Duodenal mucosa (tissue), 2 donors: ENCODE measurements around the gene PLEKHA6.
"Not testable (repeated sequence)": the region's sequence is repeated elsewhere in the genome, so short reads cannot be mapped to it uniquely, and the experiment has no call there.

Source experiments
- H3K27ac ChIP-seq: one replicate; pipeline ENCODE4 v1.7.0; 2013; ENCODE audit warnings: low read depth, low read length
- H3K27me3 ChIP-seq, 2 donors: one replicate each; pipeline ENCODE4 v1.7.0; 2013; ENCODE audit warnings: low read length in 2 of 2, control low read depth in 1 of 2; ENCODE audit not compliant: insufficient read depth in 2 of 2, control insufficient read depth in 1 of 2
- H3K36me3 ChIP-seq, 2 donors: one replicate each; pipeline ENCODE4 v1.7.0; 2013; ENCODE audit warnings: low read length in 2 of 2, control low read depth in 1 of 2; ENCODE audit not compliant: insufficient read depth in 2 of 2, control insufficient read depth in 1 of 2
- H3K4me1 ChIP-seq, 2 donors: one replicate each; pipeline ENCODE4 v1.7.0; 2013; ENCODE audit warnings: low read length in 2 of 2, control low read depth in 1 of 2; ENCODE audit not compliant: insufficient read depth in 2 of 2, control insufficient read depth in 1 of 2
- H3K4me3 ChIP-seq, 2 donors: one replicate each; pipeline ENCODE4 v1.7.0; 2013; ENCODE audit warnings: low read length in 2 of 2, low read depth in 1 of 2
- H3K9ac ChIP-seq, 2 donors: one replicate each; pipeline ENCODE4 v1.7.0; 2013; ENCODE audit warnings: low read length in 2 of 2, low read depth in 1 of 2
- H3K9me3 ChIP-seq, 2 donors: one replicate each; pipeline ENCODE4 v1.7.0; 2013; ENCODE audit warnings: low read length in 2 of 2, control low read depth in 1 of 2; ENCODE audit not compliant: control insufficient read depth in 1 of 2

The PLEKHA6 gene

DNA sequence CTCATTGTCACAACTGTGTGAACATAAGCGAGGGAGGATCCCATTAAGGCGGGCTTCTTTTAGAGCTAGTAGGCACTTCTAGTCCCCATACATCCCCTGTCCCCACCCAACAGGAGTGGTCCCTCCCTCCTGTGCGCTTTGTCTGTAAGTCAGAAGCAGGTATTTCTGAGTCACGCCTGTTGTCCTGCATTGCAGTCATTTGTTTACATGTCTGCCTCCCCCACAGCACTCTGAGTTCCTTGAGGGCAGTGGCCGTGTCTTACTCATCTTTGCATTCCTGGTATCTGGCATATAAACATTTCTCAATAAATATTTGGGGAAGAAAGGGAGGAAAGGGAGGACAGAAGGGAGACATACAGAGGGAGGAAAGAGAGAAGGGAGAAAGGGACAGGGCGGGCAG lies 40.3 kb downstream of the PLEKHA6 start:
- Histone ChIP-seq H3K4me1 (peaks cover 18 to 37% of the 10 kb centered on the region in 2 donors), H3K4me3 (no peak overlapping the region), H3K27me3 (no peaks in the 10 kb centered on the region), H3K27ac (peak overlapping the region; percentile 33), H3K36me3 (peaks cover 0 to 14% of the 10 kb centered on the region in 2 donors), H3K9ac (no peak overlapping the region), H3K9me3 (no peaks in the 10 kb centered on the region)

DNA sequence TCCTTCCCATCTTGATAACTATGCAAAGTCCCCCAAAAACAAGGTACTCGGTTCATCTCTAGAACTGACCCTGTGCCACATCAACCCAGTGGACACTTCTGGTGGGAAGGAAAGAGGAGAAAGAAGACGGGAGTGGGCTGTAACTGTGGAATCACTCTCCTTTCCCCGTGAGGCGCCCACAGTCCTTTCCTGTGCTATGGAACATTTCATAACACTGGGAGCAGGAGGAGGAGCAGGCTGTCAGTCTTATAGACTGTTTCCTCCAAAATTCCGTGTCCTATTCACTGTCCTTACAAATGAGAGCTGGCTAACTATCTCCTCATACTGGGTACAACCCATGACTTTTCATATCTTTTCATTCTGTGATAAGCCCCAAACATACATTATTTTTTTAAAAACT lies 40.7 kb downstream of the PLEKHA6 start:
- Histone ChIP-seq H3K36me3 (peaks cover 0 to 14% of the 10 kb centered on the region in 2 donors), H3K27me3 (no peaks in the 10 kb centered on the region), H3K9me3 (no peaks in the 10 kb centered on the region), H3K27ac (peak overlapping the region; percentile 26), H3K4me3 (no peak overlapping the region), H3K9ac (no peak overlapping the region), H3K4me1 (peaks cover 22 to 37% of the 10 kb centered on the region in 2 donors)

DNA sequence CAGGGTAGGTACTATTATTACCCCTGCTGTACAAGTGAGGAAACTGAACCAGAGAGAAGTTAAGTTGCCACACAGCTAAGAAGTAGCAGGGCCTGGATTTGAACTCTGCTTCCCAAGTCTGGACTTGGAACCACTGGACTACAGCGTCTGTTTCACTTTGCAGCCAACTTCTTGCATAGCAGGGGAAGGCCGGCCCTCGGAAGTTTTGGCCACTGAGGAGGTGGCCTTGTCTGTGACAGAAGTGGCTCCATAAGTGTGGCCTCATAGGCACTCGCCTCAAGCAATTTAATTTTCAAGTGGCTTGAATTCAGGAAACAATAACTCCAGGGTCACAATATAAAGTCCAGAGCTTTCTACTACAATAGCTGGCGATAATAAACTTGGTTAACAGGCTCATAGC lies 41.4 kb downstream of the PLEKHA6 start:
- Histone ChIP-seq H3K27ac (no peak overlapping the region), H3K9ac (no peak overlapping the region), H3K27me3 (no peaks in the 10 kb centered on the region), H3K4me3 (no peak overlapping the region), H3K36me3 (peaks cover 0 to 14% of the 10 kb centered on the region in 2 donors), H3K9me3 (no peaks in the 10 kb centered on the region), H3K4me1 (peaks cover 24 to 39% of the 10 kb centered on the region in 2 donors)

DNA sequence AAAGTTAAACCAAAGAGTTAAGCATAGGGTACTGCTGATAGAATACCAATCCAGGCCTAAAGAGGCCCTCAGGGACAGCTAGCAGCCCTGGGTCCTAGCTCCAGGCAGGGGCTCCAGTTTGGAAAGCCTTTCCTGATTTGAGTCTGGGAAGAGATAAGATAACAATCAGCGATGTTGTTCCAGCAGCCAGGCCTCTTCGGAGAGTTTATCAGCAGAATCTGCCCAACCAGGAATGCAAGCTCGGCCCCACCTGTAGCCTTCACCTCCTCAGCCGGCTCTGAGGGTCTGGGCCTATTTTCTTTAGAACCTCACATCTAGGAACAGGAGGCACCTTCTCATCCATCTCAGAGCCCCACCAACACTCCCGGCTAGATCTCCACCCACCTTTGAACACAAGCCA lies 42.6 kb downstream of the PLEKHA6 start:
- H3K36me3 ChIP-seq = peaks cover 0 to 14% of the 10 kb centered on the region in 2 donors
- H3K27ac ChIP-seq = no peak overlapping the region
- H3K9ac ChIP-seq = no peak overlapping the region
- H3K4me1 ChIP-seq = peaks cover 24 to 39% of the 10 kb centered on the region in 2 donors
- no peaks in the 10 kb centered on the region for H3K27me3 ChIP-seq
- H3K4me3 ChIP-seq = no peak overlapping the region
- H3K9me3 ChIP-seq = no peaks in the 10 kb centered on the region

DNA sequence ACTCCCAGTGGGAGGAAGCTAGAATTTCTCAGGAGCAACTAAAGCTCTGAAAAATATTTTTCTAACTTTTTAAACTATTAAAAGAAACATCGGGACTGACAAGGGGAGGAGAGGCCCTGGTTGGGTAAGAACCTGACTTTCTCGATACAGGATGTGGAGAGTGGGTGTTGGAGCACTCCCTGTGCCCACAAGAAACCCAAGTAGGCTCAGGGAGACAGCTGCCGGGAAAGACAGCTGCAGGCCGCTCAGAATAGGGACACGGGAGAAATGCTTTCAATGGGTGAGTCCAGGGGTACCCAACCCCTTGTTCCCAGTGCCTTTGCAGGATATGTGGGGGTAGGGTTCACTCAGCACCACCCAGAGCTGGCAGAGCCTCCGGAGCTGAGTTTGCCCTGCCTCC lies 43.6 kb downstream of the PLEKHA6 start:
- Histone ChIP-seq H3K9me3 (no peaks in the 10 kb centered on the region), H3K27me3 (no peaks in the 10 kb centered on the region), H3K4me1 (peaks cover 24 to 32% of the 10 kb centered on the region in 2 donors), H3K9ac (no peak overlapping the region), H3K4me3 (no peak overlapping the region), H3K36me3 (peaks cover 0 to 17% of the 10 kb centered on the region in 2 donors), H3K27ac (no peak overlapping the region)

DNA sequence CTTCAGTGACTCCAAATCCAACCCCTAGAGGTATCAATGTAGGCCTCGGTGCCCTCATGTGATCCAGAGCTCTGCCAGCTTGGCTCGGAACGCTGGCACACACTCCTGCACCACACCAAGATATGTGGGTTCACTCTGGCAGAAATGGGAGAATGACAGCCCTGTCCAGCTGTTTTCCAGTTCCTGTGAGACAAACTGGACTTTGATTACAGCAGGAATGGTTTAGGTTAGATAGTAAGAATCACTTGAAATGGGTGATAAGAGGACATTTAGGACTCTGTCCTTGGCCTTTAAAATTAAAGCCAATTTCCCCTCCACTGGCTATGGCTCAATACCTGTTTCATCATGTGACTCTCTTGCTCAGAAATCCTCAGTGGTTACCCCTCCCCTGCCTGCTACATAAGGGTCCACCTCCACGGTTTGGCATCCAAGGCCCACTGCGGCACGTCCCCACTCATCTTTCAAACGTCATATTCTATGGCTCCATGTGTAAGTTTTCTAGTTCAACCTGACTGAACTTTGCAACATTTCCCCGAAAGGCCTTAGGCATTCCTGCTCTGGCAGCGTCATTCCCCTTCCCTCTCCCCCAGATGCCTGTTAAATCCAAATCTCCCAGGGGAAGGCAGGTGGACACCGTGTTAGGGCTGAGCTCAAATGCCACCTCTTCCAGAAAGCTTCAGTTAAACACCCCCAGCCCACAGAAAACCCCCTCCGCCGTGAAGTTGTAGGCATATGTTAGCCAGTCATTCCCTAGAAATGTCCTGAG lies 44.7 kb downstream of the PLEKHA6 start:
- peaks cover 30 to 38% of the 10 kb centered on the region in 2 donors for H3K4me1 ChIP-seq
- no peak overlapping the region for H3K27ac ChIP-seq
- H3K9me3 ChIP-seq = no peaks in the 10 kb centered on the region
- H3K4me3 ChIP-seq = no peak overlapping the region
- no peaks in the 10 kb centered on the region for H3K27me3 ChIP-seq
- peaks cover 0 to 17% of the 10 kb centered on the region in 2 donors for H3K36me3 ChIP-seq
- no peak overlapping the region for H3K9ac ChIP-seq

DNA sequence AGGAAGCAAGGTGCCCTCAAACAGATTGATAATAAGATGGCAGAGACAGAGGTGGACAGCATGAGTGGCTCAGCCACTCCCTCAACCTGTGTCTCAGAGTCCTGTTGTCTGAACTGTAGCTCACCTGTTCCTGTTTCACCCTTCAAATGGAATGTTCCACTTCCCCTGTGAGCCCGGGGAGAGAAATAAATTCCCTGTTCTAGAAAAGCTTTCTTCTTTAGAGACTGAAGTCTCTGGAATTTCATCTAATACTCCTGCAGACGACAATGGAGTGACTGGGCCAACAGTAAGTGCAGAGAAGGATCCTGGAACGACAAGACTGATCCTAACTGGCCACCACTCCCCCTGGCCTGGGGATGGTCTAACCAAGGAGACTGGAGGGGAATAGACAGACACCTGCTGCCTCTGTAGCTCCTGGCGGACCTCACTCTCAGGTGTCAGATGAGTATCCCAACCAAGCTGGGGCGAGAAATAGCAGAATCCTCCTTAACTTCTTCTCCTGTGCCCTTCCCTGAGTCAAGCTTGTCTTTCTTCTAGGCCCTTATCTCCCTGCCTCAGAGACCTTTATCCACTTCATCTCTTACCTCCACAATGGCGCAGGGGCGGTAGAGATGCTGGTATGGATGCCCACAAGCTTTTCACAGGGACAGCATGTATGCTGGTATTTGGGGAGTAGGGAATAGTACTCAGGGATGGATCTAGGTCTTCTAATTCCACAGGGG lies 45.4 kb downstream of the PLEKHA6 start:
- Histone ChIP-seq H3K36me3 (peaks cover 0 to 17% of the 10 kb centered on the region in 2 donors), H3K4me3 (peak overlapping the region in 1 of 2 donors; percentile 33), H3K9ac (no peak overlapping the region), H3K4me1 (peaks cover 30 to 37% of the 10 kb centered on the region in 2 donors), H3K27ac (no peak overlapping the region), H3K27me3 (no peaks in the 10 kb centered on the region), H3K9me3 (no peaks in the 10 kb centered on the region)

DNA sequence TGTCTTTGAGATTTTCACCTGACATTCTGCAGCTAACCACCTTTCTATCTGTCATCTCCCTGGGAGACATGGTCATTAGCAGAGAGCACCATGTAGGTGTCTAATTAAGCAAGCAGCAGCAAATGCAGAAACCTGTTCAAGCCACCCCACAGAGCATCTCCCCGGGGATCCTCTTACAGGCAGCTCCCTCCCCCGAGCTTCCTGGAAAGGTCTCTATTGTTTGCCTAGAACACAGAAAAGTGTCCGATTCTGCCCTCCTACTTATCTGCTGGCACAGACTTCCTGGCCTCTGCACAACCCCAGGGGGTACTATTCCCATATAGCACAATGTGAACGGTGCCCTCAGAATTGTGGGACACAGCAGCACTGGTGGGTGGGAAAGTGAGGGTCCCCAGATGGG lies 46.1 kb downstream of the PLEKHA6 start:
- H3K9me3 ChIP-seq = no peaks in the 10 kb centered on the region
- no peaks in the 10 kb centered on the region for H3K27me3 ChIP-seq
- H3K9ac ChIP-seq = no peak overlapping the region
- peaks cover 0 to 13% of the 10 kb centered on the region in 2 donors for H3K36me3 ChIP-seq
- H3K4me1 ChIP-seq = peaks cover 30% of the 10 kb centered on the region in 2 donors
- no peak overlapping the region for H3K4me3 ChIP-seq
- no peak overlapping the region for H3K27ac ChIP-seq

DNA sequence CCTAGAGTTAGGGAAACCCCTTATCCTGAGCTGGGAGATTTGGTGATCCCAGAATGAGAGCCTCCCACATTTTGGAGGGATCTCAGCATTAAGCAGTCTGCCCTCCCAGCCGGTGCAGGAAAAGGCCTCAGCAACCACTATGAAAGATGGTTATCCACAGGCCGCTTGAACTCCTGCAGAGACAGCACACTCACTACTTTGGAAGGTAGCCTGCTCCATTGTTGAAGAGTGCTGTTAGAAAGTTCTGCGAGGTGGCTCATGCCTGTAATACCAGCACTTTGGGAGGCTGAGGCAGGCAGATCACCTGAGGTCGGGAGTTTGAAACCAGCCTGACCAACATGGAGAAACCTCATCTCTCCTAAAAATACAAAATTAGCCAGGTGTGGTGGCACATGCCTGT lies 48.8 kb downstream of the PLEKHA6 start:
- H3K9me3 ChIP-seq, H3K9ac ChIP-seq, H3K4me3 ChIP-seq, H3K27ac ChIP-seq, H3K36me3 ChIP-seq, H3K27me3 ChIP-seq: not testable (repeated sequence)
- H3K4me1 ChIP-seq = peaks cover 21 to 30% of the 10 kb centered on the region in 2 donors

DNA sequence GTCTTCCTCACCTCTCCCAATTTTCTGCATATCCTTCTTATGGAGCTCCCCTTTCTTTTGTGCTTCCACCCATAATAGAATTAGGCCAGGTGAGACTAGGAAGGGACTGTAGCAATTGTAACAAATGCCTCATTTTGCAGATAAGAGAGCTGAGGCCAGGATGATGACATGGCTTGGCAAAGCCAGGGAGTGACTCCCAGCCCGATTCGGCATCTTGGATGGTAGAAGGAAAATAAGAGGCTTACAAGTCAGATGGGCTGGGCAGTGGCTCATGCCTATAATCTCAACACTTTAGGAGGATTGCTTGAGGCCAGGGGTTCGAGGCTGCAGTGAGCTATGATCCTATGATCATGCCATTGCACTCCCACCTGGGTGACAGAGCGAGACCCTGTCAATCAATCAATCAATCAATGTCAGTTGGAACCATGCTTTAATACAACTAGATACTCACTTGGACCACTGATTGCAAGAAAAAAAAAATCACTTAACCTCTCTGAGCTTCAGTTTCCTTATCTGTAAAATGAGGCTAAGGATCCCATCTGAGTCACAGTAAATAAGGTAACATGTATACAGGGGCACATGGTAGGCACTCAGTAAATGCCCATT lies 51.6 kb downstream of the PLEKHA6 start:
- no peaks in the 10 kb centered on the region for H3K9me3 ChIP-seq
- peaks cover 0 to 4% of the 10 kb centered on the region in 2 donors for H3K36me3 ChIP-seq
- peaks cover 5 to 8% of the 10 kb centered on the region in 2 donors for H3K4me1 ChIP-seq
- H3K27me3 ChIP-seq = no peaks in the 10 kb centered on the region
- H3K4me3 ChIP-seq = no peak overlapping the region
- H3K9ac ChIP-seq = no peak overlapping the region
- no peak overlapping the region for H3K27ac ChIP-seq
